ENCODE results near the gene HOXD4. TPM values are rescaled to one million over a fixed set of nuclear protein-coding genes. Genes with fewer than 3 reads are reported as not detected.
A peak's percentile ranks its signal among the peaks of the same experiment; 100 is the strongest.

The HOXD4 gene
- total RNA-seq, 4 donors from 2014 or later, result 3.8 to 17.1 (median 16.6) TPM

DNA sequence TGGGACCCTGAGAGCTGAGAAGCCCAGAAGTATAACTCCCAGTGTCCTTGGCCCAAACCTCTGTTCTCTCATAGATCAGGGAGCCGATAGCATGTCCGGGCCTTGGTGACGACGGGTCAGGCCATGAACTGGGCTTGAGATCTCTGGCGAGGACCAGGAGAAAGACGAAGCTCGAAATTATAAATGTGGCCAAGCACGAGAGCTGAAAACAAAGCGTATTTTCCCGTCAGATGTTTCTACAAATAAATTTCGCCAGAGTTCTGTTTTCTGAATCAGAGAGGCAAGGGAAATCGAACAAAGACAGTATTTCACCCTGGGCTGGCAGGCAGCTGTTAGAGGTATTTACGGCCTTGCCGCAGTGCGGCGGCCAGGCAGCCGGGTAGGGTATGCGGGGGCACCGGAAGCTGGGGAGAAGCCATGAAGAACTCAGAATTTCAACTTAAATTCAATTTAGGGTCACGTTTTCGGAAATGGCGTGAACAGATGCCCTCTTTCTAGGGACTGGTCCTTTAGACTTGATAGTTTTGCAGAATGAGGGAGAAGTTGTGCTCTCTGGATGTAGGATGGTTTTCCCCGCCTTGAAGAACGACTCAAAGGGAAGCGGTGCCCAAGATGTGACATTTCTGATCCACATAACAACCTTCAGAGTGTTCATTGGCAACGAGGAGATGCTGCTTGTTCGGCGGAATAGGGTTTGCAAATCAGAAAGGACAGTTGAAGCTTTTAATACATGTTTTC is 12.3 kb upstream of the HOXD4 start:
- no peaks in the 10 kb centered on the region for H3K9me3 ChIP-seq
- peaks cover 0 to 53% of the 10 kb centered on the region in 2 donors for H3K27me3 ChIP-seq
- peaks cover 0 to 47% (median 2%) of the 10 kb centered on the region in 4 donors for H3K4me1 ChIP-seq
- TF ChIP-seq, protein P1, sequence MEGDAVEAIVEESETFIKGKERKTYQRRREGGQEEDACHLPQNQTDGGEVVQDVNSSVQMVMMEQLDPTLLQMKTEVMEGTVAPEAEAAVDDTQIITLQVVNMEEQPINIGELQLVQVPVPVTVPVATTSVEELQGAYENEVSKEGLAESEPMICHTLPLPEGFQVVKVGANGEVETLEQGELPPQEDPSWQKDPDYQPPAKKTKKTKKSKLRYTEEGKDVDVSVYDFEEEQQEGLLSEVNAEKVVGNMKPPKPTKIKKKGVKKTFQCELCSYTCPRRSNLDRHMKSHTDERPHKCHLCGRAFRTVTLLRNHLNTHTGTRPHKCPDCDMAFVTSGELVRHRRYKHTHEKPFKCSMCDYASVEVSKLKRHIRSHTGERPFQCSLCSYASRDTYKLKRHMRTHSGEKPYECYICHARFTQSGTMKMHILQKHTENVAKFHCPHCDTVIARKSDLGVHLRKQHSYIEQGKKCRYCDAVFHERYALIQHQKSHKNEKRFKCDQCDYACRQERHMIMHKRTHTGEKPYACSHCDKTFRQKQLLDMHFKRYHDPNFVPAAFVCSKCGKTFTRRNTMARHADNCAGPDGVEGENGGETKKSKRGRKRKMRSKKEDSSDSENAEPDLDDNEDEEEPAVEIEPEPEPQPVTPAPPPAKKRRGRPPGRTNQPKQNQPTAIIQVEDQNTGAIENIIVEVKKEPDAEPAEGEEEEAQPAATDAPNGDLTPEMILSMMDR (IDR thresholded peaks at IDR 0.05), result no peak
- TF ChIP-seq POLR2A (IDR thresholded peaks at IDR 0.05) (no peak), EP300 (IDR thresholded peaks at IDR 0.05) (peak in 1 of 2 donors; percentile 5)
- 47 to 49% methylated on average over 28 of the region's 28 CpGs for WGBS, 2 donors
- no peak for DNase-seq (ENCODE audit: low spot score in 2 of 2)
- no peaks in the 10 kb centered on the region for H3K36me3 ChIP-seq
- peak overlapping the region in 3 of 4 donors; percentile 8 to 70 (median 52) for H3K4me3 ChIP-seq
- H3K27ac ChIP-seq, result peak overlapping the region; percentile 55 to 90 (median 66)

DNA sequence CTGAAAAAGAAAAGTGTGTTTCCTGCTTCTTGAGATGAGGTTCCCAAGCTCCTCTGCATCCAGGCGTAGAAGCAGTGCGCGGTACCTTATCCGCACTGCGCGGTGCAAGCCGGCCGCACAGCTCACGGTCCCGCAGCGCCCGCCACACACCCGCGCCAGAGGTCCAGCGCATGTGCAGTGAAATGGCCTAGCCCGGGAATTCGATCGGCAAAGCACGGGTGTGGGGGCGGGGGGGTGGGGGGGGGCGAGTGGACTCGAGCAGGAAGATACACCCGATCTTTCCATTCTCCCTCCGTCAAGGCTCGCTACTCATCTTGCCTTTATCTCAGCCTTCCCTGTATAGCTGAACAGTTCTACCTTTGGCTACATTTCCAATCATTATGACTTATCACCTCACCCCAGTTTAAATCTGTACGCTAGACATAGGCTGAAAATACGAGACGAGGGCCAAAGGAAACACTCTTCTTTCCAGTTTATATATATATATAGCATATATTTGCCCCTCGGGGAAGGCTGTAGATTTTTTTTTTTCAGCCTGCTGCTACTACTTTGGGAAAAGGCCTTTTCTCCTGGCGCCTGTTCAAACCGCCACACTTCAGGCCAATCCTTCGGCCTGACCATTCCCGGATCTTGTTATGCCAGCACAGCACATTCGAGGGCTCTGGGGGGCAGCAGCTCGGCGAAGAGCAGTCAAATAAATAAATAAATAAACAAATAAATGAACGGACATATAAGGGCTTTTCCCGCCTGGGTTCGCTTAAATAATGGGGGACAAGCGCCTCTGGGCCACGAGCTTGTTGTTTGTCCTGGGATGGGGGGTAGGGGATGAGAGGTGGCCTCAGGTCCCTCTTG is 11.5 kb upstream of the HOXD4 start:
- no peaks in the 10 kb centered on the region for H3K9me3 ChIP-seq
- peak overlapping the region; percentile 55 to 90 (median 67) for H3K27ac ChIP-seq
- H3K4me1 ChIP-seq, result peaks cover 0 to 43% (median 0%) of the 10 kb centered on the region in 4 donors
- H3K36me3 ChIP-seq, result no peaks in the 10 kb centered on the region
- WGBS, 2 donors, result 11 to 30% methylated on average over 24 to 41 of the region's 41 CpGs
- DNase-seq (ENCODE audit: low spot score in 2 of 2), result no peak
- H3K27me3 ChIP-seq, result peaks cover 0 to 48% of the 10 kb centered on the region in 2 donors
- TF ChIP-seq, protein P1 (IDR thresholded peaks at IDR 0.05), result no peak
- no peak for TF ChIP-seq POLR2A (IDR thresholded peaks at IDR 0.05)
- no peak for TF ChIP-seq EP300 (IDR thresholded peaks at IDR 0.05)
- H3K4me3 ChIP-seq, result peak overlapping the region; percentile 32 to 70 (median 47)

DNA sequence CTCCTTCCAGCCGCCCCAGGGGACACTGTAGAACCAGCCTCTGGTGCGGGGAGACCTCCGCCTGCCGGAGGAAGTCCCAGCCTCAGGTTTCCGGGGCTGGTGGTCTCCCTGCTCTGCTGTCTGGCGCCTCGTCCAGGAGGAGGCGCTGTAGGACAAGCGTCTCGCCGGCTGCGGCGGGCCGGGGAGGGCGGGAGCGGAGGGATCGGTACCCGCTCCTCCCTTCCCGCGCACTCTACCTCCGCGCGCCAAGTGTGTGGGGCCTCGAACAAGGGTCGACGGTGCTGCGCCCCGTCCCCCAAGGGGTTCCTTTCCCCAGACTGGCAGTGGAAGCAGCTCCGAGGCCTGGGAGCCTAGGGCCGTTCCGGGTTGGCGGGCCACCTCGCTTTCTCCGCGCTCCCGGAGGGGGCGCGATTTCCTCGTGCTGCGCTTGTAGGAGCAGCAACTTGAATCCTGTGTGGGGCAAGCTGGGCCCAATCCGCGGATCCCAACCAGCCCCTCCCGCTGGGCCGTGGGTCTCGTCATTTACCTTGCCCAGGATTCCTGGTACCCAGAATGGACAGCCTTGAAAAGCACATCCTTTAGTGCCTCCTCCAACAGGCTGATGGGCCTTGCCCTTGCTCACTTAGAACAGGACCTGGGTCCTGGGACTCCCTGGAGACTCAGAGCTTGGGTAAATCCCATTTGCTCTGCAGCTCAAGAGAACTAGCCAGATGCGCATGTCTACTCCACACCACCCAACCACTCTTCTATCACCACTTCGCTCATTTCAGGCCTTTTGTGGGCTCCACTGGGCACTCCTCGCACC is 10.6 kb upstream of the HOXD4 start:
- peak in 1 of 2 donors; percentile 54 for DNase-seq (ENCODE audit: low spot score in 2 of 2)
- TF ChIP-seq EP300 (IDR thresholded peaks at IDR 0.05) (peak in 1 of 2 donors; percentile 42), POLR2A (IDR thresholded peaks at IDR 0.05) (no peak)
- TF ChIP-seq, protein P1 (IDR thresholded peaks at IDR 0.05), result peak; percentile 88 to 99 (median 91)
- Histone ChIP-seq H3K4me1 (peaks cover 0 to 35% (median 0%) of the 10 kb centered on the region in 4 donors), H3K27me3 (peaks cover 0 to 45% of the 10 kb centered on the region in 2 donors), H3K36me3 (no peaks in the 10 kb centered on the region), H3K4me3 (peak overlapping the region; percentile 32 to 70 (median 47)), H3K27ac (peak overlapping the region; percentile 55 to 90 (median 67)), H3K9me3 (no peaks in the 10 kb centered on the region)
- WGBS, 2 donors, result 8 to 12% methylated on average over 30 to 41 of the region's 48 CpGs

DNA sequence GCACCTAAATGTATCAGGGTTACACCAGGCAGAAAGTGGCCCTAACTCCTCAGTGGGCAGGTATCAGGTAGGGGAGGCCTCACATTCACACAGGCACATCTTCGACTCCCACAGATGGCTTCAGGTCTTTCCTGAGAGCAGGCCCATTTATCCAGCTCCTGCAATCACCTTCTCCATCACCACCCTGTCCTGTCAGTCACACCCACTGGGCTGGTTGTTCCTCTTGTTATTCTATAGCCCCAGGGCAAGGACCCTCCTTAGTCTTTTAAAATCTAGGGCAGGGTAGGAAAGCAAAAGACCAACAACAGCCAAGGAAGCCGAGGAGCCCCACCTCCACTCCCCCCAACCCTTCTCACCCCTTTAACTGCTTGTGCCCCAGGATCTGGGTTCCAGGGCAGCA is 9.1 kb upstream of the HOXD4 start:
- Histone ChIP-seq H3K27ac (no peak overlapping the region), H3K9me3 (no peaks in the 10 kb centered on the region), H3K4me3 (no peak overlapping the region), H3K4me1 (peaks cover 0 to 20% (median 0%) of the 10 kb centered on the region in 4 donors), H3K27me3 (peaks cover 0 to 45% of the 10 kb centered on the region in 2 donors), H3K36me3 (peaks cover 0 to 1% (median 0%) of the 10 kb centered on the region in 3 donors)
- WGBS, 2 donors, result 75 to 78% methylated on average over 2 of the region's 2 CpGs
- DNase-seq (ENCODE audit: low spot score in 2 of 2), result no peak
- no peak for TF ChIP-seq EP300 (IDR thresholded peaks at IDR 0.05)
- TF ChIP-seq, protein P1 (IDR thresholded peaks at IDR 0.05), result no peak
- no peak for TF ChIP-seq POLR2A (IDR thresholded peaks at IDR 0.05)
